GM18867 (cell line): ENCODE data around the gene NECAB2.

Source experiments
- ATAC-seq: cut with Tn5 transposase; IDR thresholded peaks from one replicate; pipeline ENCODE4 v1.9.1; 2021; ENCODE audit warnings: mild to moderate bottlenecking, moderate library complexity; ENCODE audit not compliant: unreplicated experiment

The NECAB2 gene

GRCh38 chr16:83981799-83982198, 13.8 kb downstream of the NECAB2 start:
- ATAC-seq: no peak

GRCh38 chr16:83983491-83983890, 15.4 kb downstream of the NECAB2 start:
- ATAC-seq: no peak

- no peak for ATAC-seq
Observed at GRCh38 chr16:83989300-83989699, 21.3 kb downstream of the NECAB2 start.

GRCh38 chr16:83990492-83990891, 22.4 kb downstream of the NECAB2 start:
- no peak for ATAC-seq

GRCh38 chr16:83992624-83993023, 24.6 kb downstream of the NECAB2 start:
- ATAC-seq: no peak

- ATAC-seq: no peak
Observed at GRCh38 chr16:83994087-83994486, 26.0 kb downstream of the NECAB2 start.

GRCh38 chr16:83994703-83995102, 26.7 kb downstream of the NECAB2 start:
- no peak for ATAC-seq

- no peak for ATAC-seq
Observed at GRCh38 chr16:83995754-83996153, 27.7 kb downstream of the NECAB2 start.

GRCh38 chr16:83996481-83997252, 28.6 kb downstream of the NECAB2 start:
- ATAC-seq: no peak

GRCh38 chr16:83998091-83998490, 30.0 kb downstream of the NECAB2 start:
- ATAC-seq: no peak

GRCh38 chr16:84000989-84001642, 33.1 kb downstream of the NECAB2 start:
- no peak for ATAC-seq

- ATAC-seq: no peak
Observed at GRCh38 chr16:84001726-84002125, 33.7 kb downstream of the NECAB2 start.

GRCh38 chr16:84003038-84003437, 35.0 kb downstream of the NECAB2 start:
- no peak for ATAC-seq

GRCh38 chr16:84004442-84004841, 36.4 kb downstream of the NECAB2 start:
- ATAC-seq: no peak

- no peak for ATAC-seq
Observed at GRCh38 chr16:84005391-84005790, 37.3 kb downstream of the NECAB2 start.

GRCh38 chr16:84007520-84007919, 39.5 kb downstream of the NECAB2 start:
- no peak for ATAC-seq

GRCh38 chr16:84007965-84008364, 39.9 kb downstream of the NECAB2 start:
- no peak for ATAC-seq

- ATAC-seq: no peak
Observed at GRCh38 chr16:84009282-84009681, 41.2 kb downstream of the NECAB2 start.

GRCh38 chr16:84013787-84014569, 45.9 kb downstream of the NECAB2 start:
- ATAC-seq: peak; percentile 81

GRCh38 chr16:84014570-84015327, 46.7 kb downstream of the NECAB2 start:
- no peak for ATAC-seq

- no peak for ATAC-seq
Observed at GRCh38 chr16:84015399-84015798, 47.4 kb downstream of the NECAB2 start.
